Activated T-helper 2 cell treated with anti-CD3 and anti-CD28 coated beads, Interferon-gamma antibody, Interleukin-2, Interleukin-4, amounts not matched to agents 10 μg/mL and 5 μg/mL and 100 μg/mL, durations not matched to agents 14 hours and 24 hours and 36 hours (primary cell): ENCODE data around the gene SLC39A11. TPM values are rescaled to one million over a fixed set of nuclear protein-coding genes. Genes with fewer than 3 reads are reported as not detected.

Experiments
- DNase-seq: peaks from one replicate; pipeline ENCODE4 v3.0.0; 2021; ENCODE audit warnings: low spot score
- H3K27ac Mint-ChIP-seq: one replicate; pipeline ENCODE4 v1.8.0; 2021; ENCODE audit warnings: mixed read lengths
- H3K27me3 Mint-ChIP-seq: one replicate; pipeline ENCODE4 v1.8.0; 2021; ENCODE audit warnings: low read depth, mixed read lengths
- H3K36me3 Mint-ChIP-seq: one replicate; pipeline ENCODE4 v1.8.0; 2021; ENCODE audit warnings: low read depth, mixed read lengths
- H3K4me1 Mint-ChIP-seq: one replicate; pipeline ENCODE4 v1.8.0; 2021; ENCODE audit warnings: low read depth, mixed read lengths
- H3K4me3 Mint-ChIP-seq: one replicate; pipeline ENCODE4 v1.8.0; 2021; ENCODE audit warnings: low read depth, mild to moderate bottlenecking, moderate library complexity, mixed read lengths
- H3K9me3 Mint-ChIP-seq: one replicate; pipeline ENCODE4 v1.8.0; 2021; ENCODE audit warnings: mixed read lengths
- intact Hi-C: fragments of 100-400 bp; cut with micrococcal nuclease; formaldehyde crosslinking; loops from one replicate; pipeline ENCODE4 v1.15.1; 2023
- total RNA-seq: library from RNA; stranded (reverse); gene quantifications from 2 replicates; pipeline ENCODE4 v1.2.3, GENCODE V29; 2022

SLC39A11 gene
- total RNA-seq, 1 donor from 2014 or later, result 20.2 TPM

- Mint-ChIP-seq H3K4me1 (peaks cover 1% of the 10 kb centered on the region), H3K27ac (no peak overlapping the region)
Measured at GRCh38 chr17:72985882-72986720, 106.4 kb downstream of the SLC39A11 start.

DNA sequence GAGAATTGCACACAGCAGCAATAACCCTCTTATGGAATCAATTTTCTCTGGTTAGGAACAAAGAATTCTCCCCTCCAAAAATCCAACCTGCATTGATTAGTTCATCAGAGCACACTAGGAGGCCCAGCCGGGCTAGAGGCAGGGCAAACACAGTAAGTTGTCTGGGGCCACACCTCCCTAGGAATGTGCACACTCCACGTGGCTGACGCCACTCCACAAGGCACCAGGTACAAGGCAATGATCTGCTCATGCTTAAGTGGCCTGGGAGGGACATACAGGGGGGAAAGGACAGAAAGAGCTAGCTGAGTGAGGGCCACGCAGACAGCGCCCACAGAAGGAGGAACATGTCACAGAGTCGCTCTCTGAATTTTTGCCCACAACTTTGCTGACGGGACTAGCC lies 107.6 kb downstream of the SLC39A11 start:
- no peaks in the 10 kb centered on the region for H3K36me3 Mint-ChIP-seq
- peaks cover 1% of the 10 kb centered on the region for H3K4me1 Mint-ChIP-seq
- H3K27ac Mint-ChIP-seq, result no peak overlapping the region
- H3K4me3 Mint-ChIP-seq, result no peak overlapping the region
- no peaks in the 10 kb centered on the region for H3K9me3 Mint-ChIP-seq
- H3K27me3 Mint-ChIP-seq, result no peaks in the 10 kb centered on the region
- intact Hi-C loops, result no loop called here
- no peak for DNase-seq

More at GRCh38 chr17:72985882-72986720, 106.4 kb downstream of the SLC39A11 start:
- Mint-ChIP-seq H3K27me3 (no peaks in the 10 kb centered on the region), H3K9me3 (no peaks in the 10 kb centered on the region), H3K4me3 (no peak overlapping the region), H3K36me3 (no peaks in the 10 kb centered on the region)
- intact Hi-C loops, result loop anchor here (1.0 kb wide), 2 partner anchors 170 to 258 kb away; no protein-coding TSS in a partner anchor
- DNase-seq, result peak; percentile 32

DNA sequence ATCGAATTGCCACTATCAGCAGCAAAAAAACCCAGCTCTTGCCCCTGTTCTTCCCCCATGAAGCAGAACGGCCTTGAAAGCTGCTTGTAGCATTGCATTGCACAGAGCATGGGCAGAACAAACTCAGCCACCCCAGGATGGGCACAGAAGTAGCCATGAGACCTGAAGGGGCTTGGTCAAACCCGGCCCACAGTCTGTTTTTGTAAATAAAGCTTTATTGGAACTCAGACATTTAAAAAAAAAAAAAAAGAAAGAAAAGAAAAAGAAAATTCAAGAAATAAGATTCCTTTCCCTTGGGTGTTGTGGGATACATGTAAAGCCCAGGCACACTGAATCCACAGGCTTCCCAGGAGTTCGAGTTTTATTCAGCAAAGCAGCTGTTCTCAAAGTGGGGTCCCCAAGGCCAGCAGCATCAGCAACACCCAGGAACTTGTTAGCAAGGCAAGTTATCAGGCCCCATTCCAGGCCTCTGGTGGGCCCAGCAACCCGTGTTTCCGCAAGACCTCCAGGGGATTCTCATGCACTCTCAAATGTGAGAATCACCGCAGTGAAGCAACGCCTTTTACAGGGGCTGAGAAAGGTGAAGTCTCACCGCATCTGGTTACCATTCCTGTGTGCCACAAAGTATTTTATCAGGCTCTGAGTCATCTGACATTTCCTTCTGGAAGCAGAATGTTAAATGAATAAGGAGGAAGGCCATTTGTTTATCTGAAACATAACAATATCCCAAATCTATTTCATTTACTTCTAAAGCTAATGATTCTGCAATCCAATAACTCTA lies 108.2 kb downstream of the SLC39A11 start:
- H3K27ac Mint-ChIP-seq, result no peak overlapping the region

DNA sequence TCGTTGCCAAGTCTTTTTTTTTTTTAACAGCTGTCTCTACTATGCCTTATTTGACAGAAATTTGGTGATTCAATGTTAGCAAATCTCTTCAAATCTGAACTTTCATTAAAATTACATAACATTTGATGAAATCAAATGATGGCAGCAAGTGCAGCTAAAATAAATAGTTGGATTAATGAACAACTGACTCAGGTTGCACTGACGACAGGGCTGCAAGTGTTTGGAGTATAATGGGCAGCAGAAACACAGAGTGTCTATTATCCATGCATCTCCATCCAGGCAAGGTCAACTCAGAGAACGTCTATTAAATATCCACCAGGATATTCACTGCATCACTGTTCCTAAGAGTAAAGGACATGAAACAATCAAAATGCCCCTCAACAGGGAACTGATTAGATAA lies 109.8 kb downstream of the SLC39A11 start:
- no peak for DNase-seq
- intact Hi-C loops, result no loop called here
- no peaks in the 10 kb centered on the region for H3K9me3 Mint-ChIP-seq
- peaks cover 6% of the 10 kb centered on the region for H3K4me1 Mint-ChIP-seq
- H3K36me3 Mint-ChIP-seq, result no peaks in the 10 kb centered on the region
- H3K27me3 Mint-ChIP-seq, result no peaks in the 10 kb centered on the region
- H3K4me3 Mint-ChIP-seq, result no peak overlapping the region
- no peak overlapping the region for H3K27ac Mint-ChIP-seq

More for the DNA sequence above, 108.2 kb downstream of the SLC39A11 start:
- Mint-ChIP-seq H3K36me3 (no peaks in the 10 kb centered on the region), H3K4me1 (peaks cover 1% of the 10 kb centered on the region), H3K9me3 (no peaks in the 10 kb centered on the region), H3K27me3 (no peaks in the 10 kb centered on the region), H3K4me3 (no peak overlapping the region)
- intact Hi-C loops, result no loop called here
- no peak for DNase-seq

GRCh38 chr17:72978593-72979218 lies 113.8 kb downstream of the SLC39A11 start:
- no peaks in the 10 kb centered on the region for H3K9me3 Mint-ChIP-seq
- no peaks in the 10 kb centered on the region for H3K27me3 Mint-ChIP-seq
- H3K4me1 Mint-ChIP-seq, result peaks cover 10% of the 10 kb centered on the region
- intact Hi-C loops, result no loop called here
- H3K4me3 Mint-ChIP-seq, result no peak overlapping the region
- H3K27ac Mint-ChIP-seq, result no peak overlapping the region
- no peaks in the 10 kb centered on the region for H3K36me3 Mint-ChIP-seq
- DNase-seq, result no peak

- no peak for DNase-seq
- no peaks in the 10 kb centered on the region for H3K36me3 Mint-ChIP-seq
- H3K9me3 Mint-ChIP-seq, result no peaks in the 10 kb centered on the region
- H3K4me1 Mint-ChIP-seq, result peaks cover 10% of the 10 kb centered on the region
- intact Hi-C loops, result no loop called here
- H3K27me3 Mint-ChIP-seq, result no peaks in the 10 kb centered on the region
- H3K27ac Mint-ChIP-seq, result no peak overlapping the region
- H3K4me3 Mint-ChIP-seq, result no peak overlapping the region
Measured at GRCh38 chr17:72977771-72978417, 114.6 kb downstream of the SLC39A11 start.

- no peaks in the 10 kb centered on the region for H3K27me3 Mint-ChIP-seq
- DNase-seq, result no peak
- H3K4me3 Mint-ChIP-seq, result no peak overlapping the region
- peaks cover 10% of the 10 kb centered on the region for H3K4me1 Mint-ChIP-seq
- no peaks in the 10 kb centered on the region for H3K9me3 Mint-ChIP-seq
- H3K27ac Mint-ChIP-seq, result no peak overlapping the region
- intact Hi-C loops, result no loop called here
- H3K36me3 Mint-ChIP-seq, result no peaks in the 10 kb centered on the region
Measured at GRCh38 chr17:72976971-72977770, 115.3 kb downstream of the SLC39A11 start.

GRCh38 chr17:72975509-72975908 lies 117.0 kb downstream of the SLC39A11 start:
- no peaks in the 10 kb centered on the region for H3K27me3 Mint-ChIP-seq

GRCh38 chr17:72974605-72975232 lies 117.8 kb downstream of the SLC39A11 start:
- no peak overlapping the region for H3K4me3 Mint-ChIP-seq
- H3K36me3 Mint-ChIP-seq, result no peaks in the 10 kb centered on the region
- no peaks in the 10 kb centered on the region for H3K27me3 Mint-ChIP-seq
- H3K4me1 Mint-ChIP-seq, result peaks cover 10% of the 10 kb centered on the region
- intact Hi-C loops, result no loop called here
- no peaks in the 10 kb centered on the region for H3K9me3 Mint-ChIP-seq
- no peak overlapping the region for H3K27ac Mint-ChIP-seq
- DNase-seq, result no peak

More at GRCh38 chr17:72975509-72975908, 117.0 kb downstream of the SLC39A11 start:
- Mint-ChIP-seq H3K27ac (no peak overlapping the region), H3K4me1 (peaks cover 10% of the 10 kb centered on the region), H3K36me3 (no peaks in the 10 kb centered on the region), H3K9me3 (no peaks in the 10 kb centered on the region), H3K4me3 (no peak overlapping the region)
- DNase-seq, result no peak
- intact Hi-C loops, result no loop called here

- H3K36me3 Mint-ChIP-seq, result no peaks in the 10 kb centered on the region
- no peak overlapping the region for H3K27ac Mint-ChIP-seq
- no peak overlapping the region for H3K4me3 Mint-ChIP-seq
- DNase-seq, result no peak
- no peaks in the 10 kb centered on the region for H3K9me3 Mint-ChIP-seq
- H3K27me3 Mint-ChIP-seq, result no peaks in the 10 kb centered on the region
- intact Hi-C loops, result no loop called here
- peaks cover 3% of the 10 kb centered on the region for H3K4me1 Mint-ChIP-seq
Measured at GRCh38 chr17:72972263-72972951, 120.1 kb downstream of the SLC39A11 start.

- Mint-ChIP-seq H3K27ac (no peak overlapping the region), H3K4me3 (no peak overlapping the region), H3K9me3 (no peaks in the 10 kb centered on the region), H3K4me1 (no peaks in the 10 kb centered on the region), H3K27me3 (no peaks in the 10 kb centered on the region), H3K36me3 (no peaks in the 10 kb centered on the region)
- DNase-seq, result no peak
- intact Hi-C loops, result no loop called here
Measured at GRCh38 chr17:72971226-72971880, 121.1 kb downstream of the SLC39A11 start.
